GM23248 (cell line): ENCODE data around the gene NUP153. TPM values are rescaled to one million over a fixed set of nuclear protein-coding genes. Genes with fewer than 3 reads are reported as not detected.
"Not testable (repeated sequence)": the region's sequence is repeated elsewhere in the genome, so short reads cannot be mapped to it uniquely, and the experiment has no call there.

Experiments
- DNase-seq: peaks from one replicate; pipeline ENCODE4 v3.0.0-alpha.2; 2015
- H2AFZ ChIP-seq: fragments of 200-600 bp; sonication (generic); 2 replicates; pipeline ENCODE4 v1.6.1; 2016; ENCODE audit warnings: antibody characterized with exemption
- H3F3A ChIP-seq: fragments of 200-600 bp; sonication (generic); 2 replicates; pipeline ENCODE4 v1.6.1; 2016; ENCODE audit warnings: mild to moderate bottlenecking, antibody characterized with exemption, mixed run types; ENCODE audit not compliant: insufficient read depth
- H3K27ac ChIP-seq: fragments of 200-600 bp; sonication (generic); 2 replicates; pipeline ENCODE4 v1.5.1; 2016; ENCODE audit warnings: mild to moderate bottlenecking
- H3K27me3 ChIP-seq: fragments of 200-600 bp; sonication (generic); replicated peaks from 2 replicates; pipeline ENCODE4 v1.6.1; 2016; ENCODE audit warnings: mild to moderate bottlenecking; ENCODE audit not compliant: insufficient read depth
- H3K36me3 ChIP-seq: fragments of 200-600 bp; sonication (generic); 2 replicates; pipeline ENCODE4 v1.6.1; 2016; ENCODE audit warnings: low read depth, mild to moderate bottlenecking
- H3K4me1 ChIP-seq: fragments of 200-600 bp; sonication (generic); 2 replicates; pipeline ENCODE4 v1.6.1; 2016; ENCODE audit warnings: mild to moderate bottlenecking; ENCODE audit not compliant: insufficient read depth
- H3K4me2 ChIP-seq: fragments of 200-600 bp; sonication (generic); one replicate; pipeline ENCODE4 v1.6.1; 2016; ENCODE audit warnings: mild to moderate bottlenecking; ENCODE audit not compliant: unreplicated experiment
- H3K4me3 ChIP-seq: fragments of 200-600 bp; sonication (generic); 2 replicates; pipeline ENCODE4 v1.5.1; 2016; ENCODE audit warnings: mild to moderate bottlenecking
- H3K79me2 ChIP-seq: fragments of 200-600 bp; sonication (generic); 2 replicates; pipeline ENCODE4 v1.6.1; 2016; ENCODE audit warnings: mild to moderate bottlenecking; ENCODE audit not compliant: insufficient read depth
- H3K9ac ChIP-seq: fragments of 200-600 bp; sonication (generic); 2 replicates; pipeline ENCODE4 v1.6.1; 2016; ENCODE audit warnings: mild to moderate bottlenecking
- H3K9me2 ChIP-seq: fragments of 200-600 bp; sonication (generic); 2 replicates; pipeline ENCODE4 v1.6.1; 2016; ENCODE audit warnings: mixed run types, mild to moderate bottlenecking, moderate library complexity; ENCODE audit not compliant: insufficient read depth
- H3K9me3 ChIP-seq: fragments of 200-600 bp; sonication (generic); one replicate; pipeline ENCODE4 v1.6.1; 2017; ENCODE audit warnings: low read depth
- H4K20me1 ChIP-seq: fragments of 200-600 bp; sonication (generic); 2 replicates; pipeline ENCODE4 v1.6.0; 2016; ENCODE audit not compliant: insufficient read depth
- EZH2 ChIP-seq: fragments of 200-600 bp; sonication (generic); IDR thresholded peaks from 2 replicates; pipeline ENCODE4 v1.6.1; 2018; ENCODE audit warnings: antibody characterized with exemption, mild to moderate bottlenecking; ENCODE audit not compliant: insufficient read depth, poor library complexity, severe bottlenecking
- EZH2phosphoT487 ChIP-seq: fragments of 200-600 bp; sonication (generic); IDR thresholded peaks from 2 replicates; pipeline ENCODE4 v1.6.1; 2018; ENCODE audit warnings: antibody characterized with exemption, moderate library complexity, mild to moderate bottlenecking, low read depth; ENCODE audit not compliant: insufficient read depth
- WGBS, 2 experiments: methylation state at CpG; one replicate each; pipeline ENCODE4 v1.1.6; 2015 to 2017; ENCODE audit warnings: low lambda C conversion rate in 2 of 2, low coverage in 1 of 2; ENCODE audit errors: missing lambda C conversion rate in 2 of 2; 5-methylcytosine and 5-hydroxymethylcytosine counted together
- in situ Hi-C: fragments of 300-500 bp; cut with MboI; formaldehyde crosslinking; loops from 2 replicates; pipeline ENCODE4 v1.15.0; 2020
- polyA plus RNA-seq: library from polyadenylated mRNA; unstranded; fragments of >200 nt; fragmentation: Nextera tagmentation; extraction: Ambion mirVana; gene quantifications from 2 replicates; pipeline ENCODE4 v1.2.1, GENCODE V29; 2016
- total RNA-seq: library from RNA; depleted of rRNA; stranded (reverse); fragments of >200 nt; shearing (Covaris generic); gene quantifications from 2 replicates; pipeline ENCODE4 v1.2.3, GENCODE V29; 2014; rRNA removed

Gene NUP153
- total RNA-seq: 22.9 and 25.3 TPM in 2 replicates
- polyA plus RNA-seq: 12.0 and 12.6 TPM in 2 replicates

- peaks cover 44% of the 10 kb centered on the region for H3F3A ChIP-seq
- H3K79me2 ChIP-seq: peaks cover 46% of the 10 kb centered on the region
- H3K27ac ChIP-seq: peak within 1 kb of the TSS; percentile 95
- H3K4me2 ChIP-seq: peak within 1 kb of the TSS; percentile 93
- H3K9me2 ChIP-seq: no peaks in the 10 kb centered on the region
- peak within 1 kb of the TSS; percentile 93 for H3K4me3 ChIP-seq
- peak within 1 kb of the TSS; percentile 99 for H2AFZ ChIP-seq
- WGBS, 2 experiments: 1% methylated on average over 49 to 64 of the region's 69 CpGs
- in situ Hi-C loops: no loop called here
- H3K9ac ChIP-seq: peak within 1 kb of the TSS; percentile 98
- TF ChIP-seq EZH2phosphoT487 (no peak), EZH2 (no peak)
- H3K27me3 ChIP-seq: no peaks in the 10 kb centered on the region
- peaks cover 43% of the 10 kb centered on the region for H3K4me1 ChIP-seq
- H3K9me3 ChIP-seq: no peaks in the 10 kb centered on the region
- no peaks in the 10 kb centered on the region for H3K36me3 ChIP-seq
- H4K20me1 ChIP-seq: no peaks in the 10 kb centered on the region
- peak; percentile 98 for DNase-seq
These were observed at the start of gene NUP153 for GRCh38 chr6:17706580-17707370. NUP153 (minus strand) TSS chr6:17706925; CDS start chr6:17706387, 538 bp downstream.

GRCh38 chr6:17754254-17754653 is 47.5 kb upstream of the NUP153 start:
- Histone ChIP-seq H3K4me3 (no peak overlapping the region), H4K20me1 (no peaks in the 10 kb centered on the region), H2AFZ (no peak overlapping the region), H3K79me2 (no peaks in the 10 kb centered on the region), H3K27ac (no peak overlapping the region), H3F3A (no peaks in the 10 kb centered on the region), H3K4me1 (no peaks in the 10 kb centered on the region), H3K9ac (no peak overlapping the region), H3K9me2 (no peaks in the 10 kb centered on the region), H3K36me3 (no peaks in the 10 kb centered on the region), H3K27me3 (no peaks in the 10 kb centered on the region), H3K4me2 (no peak overlapping the region), H3K9me3 (no peaks in the 10 kb centered on the region)
- WGBS, 2 experiments: 61 to 70% methylated on average over 3 of the region's 3 CpGs
- no peak for DNase-seq
- in situ Hi-C loops: no loop called here
- TF ChIP-seq EZH2 (no peak), EZH2phosphoT487 (no peak)

GRCh38 chr6:17745324-17745723 is 38.6 kb upstream of the NUP153 start:
- H3K9me3 ChIP-seq, DNase-seq: not testable (repeated sequence)

GRCh38 chr6:17744757-17745308 is 38.1 kb upstream of the NUP153 start:
- H3K9me3 ChIP-seq, H3K4me3 ChIP-seq, H3K27me3 ChIP-seq, H3K9ac ChIP-seq, H3K36me3 ChIP-seq, H3K27ac ChIP-seq, H2AFZ ChIP-seq, H3K4me2 ChIP-seq, H3K79me2 ChIP-seq, in situ Hi-C loops, H3F3A ChIP-seq, H4K20me1 ChIP-seq, H3K4me1 ChIP-seq, DNase-seq, H3K9me2 ChIP-seq: not testable (repeated sequence)
- whole genome bisulfite sequencing, 2 experiments: 89 to 94% methylated on average over 11 to 13 of the region's 13 CpGs

More at GRCh38 chr6:17745324-17745723, 38.6 kb upstream of the NUP153 start:
- H2AFZ ChIP-seq, H3K36me3 ChIP-seq, H3K4me1 ChIP-seq, H3K4me2 ChIP-seq, H3K9me2 ChIP-seq, H3K4me3 ChIP-seq, H4K20me1 ChIP-seq, H3K27ac ChIP-seq, H3F3A ChIP-seq, in situ Hi-C loops, H3K9ac ChIP-seq, H3K27me3 ChIP-seq, H3K79me2 ChIP-seq: not testable (repeated sequence)
- 91 to 97% methylated on average over 13 to 35 of the region's 35 CpGs for WGBS, 2 experiments
